Measurements from ENCODE around the gene LCP2.

The LCP2 gene

GRCh38 chr5:170286386-170286925 lies 11.1 kb downstream of the LCP2 start:
- TF ChIP-seq POLR2A (IDR thresholded peaks at IDR 0.05; ENCODE audit: extremely low read depth, insufficient read length): no peak
- TF ChIP-seq CTCF (IDR thresholded peaks at IDR 0.05; ENCODE audit: low read depth, low read length): no peak
- TF ChIP-seq, protein P1, sequence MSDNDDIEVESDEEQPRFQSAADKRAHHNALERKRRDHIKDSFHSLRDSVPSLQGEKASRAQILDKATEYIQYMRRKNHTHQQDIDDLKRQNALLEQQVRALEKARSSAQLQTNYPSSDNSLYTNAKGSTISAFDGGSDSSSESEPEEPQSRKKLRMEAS (IDR thresholded peaks at IDR 0.05; ENCODE audit: low read depth, low read length): no peak
- no peak for TF ChIP-seq MYC (IDR thresholded peaks at IDR 0.05; ENCODE audit: low read depth, low read length)
- no peak for DNase-seq (ENCODE audit: low read depth)
- no peak overlapping the region for H3K4me3 ChIP-seq (ENCODE audit: low read depth, low read length)

DNA sequence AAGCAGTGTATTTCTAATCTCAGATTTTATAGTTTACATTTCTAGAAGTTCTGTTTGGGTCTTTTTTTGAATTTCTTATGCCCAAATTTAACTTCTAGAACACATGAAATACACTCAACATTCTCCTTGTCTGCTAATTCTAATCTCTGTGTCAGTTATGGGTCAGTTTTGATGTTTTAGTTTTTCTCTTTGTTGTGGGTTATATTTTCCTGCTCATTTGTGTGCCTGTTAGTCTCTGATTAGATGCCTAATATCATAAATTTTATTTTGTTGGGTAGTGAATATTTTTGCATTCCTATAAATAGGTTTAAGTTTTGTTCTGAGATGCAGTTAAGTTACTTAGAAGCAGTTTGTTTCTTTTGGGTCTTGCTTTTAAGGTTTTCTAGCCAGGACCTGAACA lies 12.4 kb downstream of the LCP2 start:
- H3K4me3 ChIP-seq (ENCODE audit: low read depth, low read length): no peak overlapping the region
- no peak for DNase-seq (ENCODE audit: low read depth)
- TF ChIP-seq, protein P1 (IDR thresholded peaks at IDR 0.05; ENCODE audit: low read depth, low read length): no peak
- TF ChIP-seq POLR2A (IDR thresholded peaks at IDR 0.05; ENCODE audit: extremely low read depth, insufficient read length) (no peak), CTCF (IDR thresholded peaks at IDR 0.05; ENCODE audit: low read depth, low read length) (no peak), MYC (IDR thresholded peaks at IDR 0.05; ENCODE audit: low read depth, low read length) (no peak)

DNA sequence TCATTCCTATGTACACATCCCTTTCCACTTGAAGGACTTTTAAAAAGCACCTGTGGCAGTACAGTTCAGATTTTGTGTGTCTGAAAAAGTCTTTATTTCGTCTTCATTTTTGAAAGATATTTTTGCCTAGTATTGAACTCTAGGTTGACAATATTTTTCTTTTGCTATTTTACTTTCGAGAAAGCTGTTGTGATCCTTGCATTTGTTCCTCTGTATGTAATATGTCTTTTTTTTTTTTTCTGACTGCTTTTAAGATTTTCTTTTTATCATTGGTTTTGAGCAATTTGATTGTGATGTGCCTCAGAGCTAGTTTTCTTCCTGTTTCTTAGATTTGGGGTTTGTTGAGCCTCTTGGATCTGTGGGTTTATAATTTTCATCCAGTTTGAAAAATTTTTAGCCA lies 13.3 kb downstream of the LCP2 start:
- TF ChIP-seq, protein P1 (IDR thresholded peaks at IDR 0.05; ENCODE audit: low read depth, low read length): no peak
- TF ChIP-seq CTCF (IDR thresholded peaks at IDR 0.05; ENCODE audit: low read depth, low read length) (no peak), POLR2A (IDR thresholded peaks at IDR 0.05; ENCODE audit: extremely low read depth, insufficient read length) (no peak), MYC (IDR thresholded peaks at IDR 0.05; ENCODE audit: low read depth, low read length) (no peak)
- DNase-seq (ENCODE audit: low read depth): no peak
- H3K4me3 ChIP-seq (ENCODE audit: low read depth, low read length): no peak overlapping the region

DNA sequence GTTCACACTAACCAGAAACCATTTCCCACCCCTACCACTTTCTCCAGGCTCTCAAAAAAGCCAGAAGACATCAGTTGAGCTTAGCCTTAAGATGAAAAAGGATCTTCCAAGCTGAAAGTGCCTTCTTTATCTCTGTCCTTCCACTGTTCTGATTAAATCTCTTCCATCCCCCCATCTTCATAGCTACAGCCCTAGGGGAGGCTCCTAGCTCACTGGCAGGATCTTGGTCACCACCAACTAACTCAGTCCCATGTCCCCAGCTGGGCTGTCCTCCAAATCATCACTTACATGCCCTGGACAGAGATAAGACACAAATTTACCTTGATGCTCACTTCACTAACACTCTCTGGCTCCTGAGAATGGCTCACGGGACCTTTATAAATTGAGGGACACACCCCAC lies 14.3 kb downstream of the LCP2 start:
- no peak for DNase-seq (ENCODE audit: low read depth)
- TF ChIP-seq MYC (IDR thresholded peaks at IDR 0.05; ENCODE audit: low read depth, low read length): no peak
- no peak for TF ChIP-seq POLR2A (IDR thresholded peaks at IDR 0.05; ENCODE audit: extremely low read depth, insufficient read length)
- no peak for TF ChIP-seq CTCF (IDR thresholded peaks at IDR 0.05; ENCODE audit: low read depth, low read length)
- TF ChIP-seq, protein P1 (IDR thresholded peaks at IDR 0.05; ENCODE audit: low read depth, low read length): no peak
- H3K4me3 ChIP-seq (ENCODE audit: low read depth, low read length): no peak overlapping the region

DNA sequence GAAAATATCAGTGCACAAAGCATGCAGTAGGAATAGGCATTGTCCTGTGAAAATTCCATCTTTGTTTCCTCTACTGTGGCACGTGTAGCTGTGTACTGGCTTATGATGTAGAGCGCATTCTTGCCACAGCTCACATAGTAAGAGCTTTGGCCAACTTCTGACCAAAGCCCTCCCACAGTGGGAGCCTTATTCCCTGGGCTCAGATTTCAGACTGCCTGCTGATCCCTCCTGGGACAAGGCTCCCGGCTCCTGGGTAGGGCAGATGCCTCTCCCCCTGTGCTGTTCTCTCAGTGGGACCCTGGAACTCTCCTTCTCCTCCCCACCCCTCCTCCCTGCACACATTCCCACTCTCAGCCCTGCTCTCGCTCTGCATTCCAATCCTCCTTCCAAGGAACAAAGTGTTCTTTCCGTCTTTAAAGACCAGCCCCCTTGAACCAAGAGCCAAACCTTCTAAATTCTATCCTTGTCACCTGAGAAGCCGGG lies 17.5 kb downstream of the LCP2 start:
- no peak for DNase-seq (ENCODE audit: low read depth)
- TF ChIP-seq POLR2A (IDR thresholded peaks at IDR 0.05; ENCODE audit: extremely low read depth, insufficient read length) (no peak), CTCF (IDR thresholded peaks at IDR 0.05; ENCODE audit: low read depth, low read length) (no peak), MYC (IDR thresholded peaks at IDR 0.05; ENCODE audit: low read depth, low read length) (no peak)
- TF ChIP-seq, protein P1 (IDR thresholded peaks at IDR 0.05; ENCODE audit: low read depth, low read length): no peak
- no peak overlapping the region for H3K4me3 ChIP-seq (ENCODE audit: low read depth, low read length)

Data from NB4 (cell line).